ENCODE data around the gene RMDN2. TPM values are rescaled to one million over a fixed set of nuclear protein-coding genes. Genes with fewer than 3 reads are reported as not detected.

Gene RMDN2
- total RNA-seq, 3 donors from 2014 or later: 9.8 to 14.4 (median 11.5) TPM

GRCh38 chr2:37971971-37972370 is 46.9 kb downstream of the RMDN2 start:
- DNase-seq (ENCODE audit: low spot score in 2 of 2): no peak
- H3K4me3 ChIP-seq: no peak overlapping the region
- TF ChIP-seq POLR2AphosphoS5 (IDR thresholded peaks at IDR 0.05) (no peak), POLR2A (IDR thresholded peaks at IDR 0.05) (no peak), CTCF (IDR thresholded peaks at IDR 0.05) (no peak)
- no peaks in the 10 kb centered on the region for H3K4me1 ChIP-seq
- no peaks in the 10 kb centered on the region for H3K36me3 ChIP-seq
- H3K27ac ChIP-seq: no peak overlapping the region
- intact Hi-C loops (cut with DNase I; ENCODE audit: low total_unique reads): no loop called here
- no peaks in the 10 kb centered on the region for H3K27me3 ChIP-seq
- H3K9me3 ChIP-seq: no peaks in the 10 kb centered on the region

DNA sequence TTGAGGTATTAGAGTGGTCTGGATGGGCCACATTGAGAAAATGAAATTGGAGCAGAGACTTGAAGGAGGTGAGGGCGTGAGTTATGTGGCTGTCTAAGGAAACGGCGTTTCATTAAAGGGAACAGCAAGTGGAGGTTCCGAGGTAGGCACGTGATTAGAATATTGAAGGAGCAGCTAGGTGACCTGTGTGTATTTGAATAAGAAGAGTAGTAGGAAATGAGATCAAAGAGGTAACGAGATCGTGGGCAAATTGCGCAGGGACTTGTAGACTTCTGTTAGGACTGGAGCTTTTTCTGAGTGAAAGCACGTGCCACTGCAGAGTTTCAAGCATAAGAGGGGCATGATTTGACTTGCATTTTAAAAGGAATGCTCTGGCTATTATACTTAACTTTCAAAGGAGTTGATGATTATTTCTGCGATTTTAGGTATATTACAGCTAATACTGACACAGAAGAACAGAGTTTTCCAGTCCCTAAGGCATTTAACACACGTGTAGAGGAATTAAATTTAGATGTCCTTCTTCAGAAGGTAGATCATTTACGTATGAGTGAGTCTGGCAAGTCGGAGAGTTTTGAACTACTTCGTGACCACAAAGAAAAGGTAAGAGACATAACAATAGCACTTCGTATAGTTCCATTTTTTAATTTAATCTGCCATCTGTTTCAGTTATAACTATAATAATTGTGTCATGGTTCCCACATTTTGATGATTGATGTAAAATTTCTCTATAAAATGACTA is 48.7 kb downstream of the RMDN2 start:
- H3K4me1 ChIP-seq: no peaks in the 10 kb centered on the region
- no peaks in the 10 kb centered on the region for H3K9me3 ChIP-seq
- no peaks in the 10 kb centered on the region for H3K27me3 ChIP-seq
- peak overlapping the region in 2 of 3 donors; percentile 27 to 29 for H3K4me3 ChIP-seq
- intact Hi-C loops (cut with DNase I; ENCODE audit: low total_unique reads): no loop called here
- no peak for DNase-seq (ENCODE audit: low spot score in 2 of 2)
- no peaks in the 10 kb centered on the region for H3K36me3 ChIP-seq
- no peak overlapping the region for H3K27ac ChIP-seq
- TF ChIP-seq POLR2AphosphoS5 (IDR thresholded peaks at IDR 0.05): no peak
- TF ChIP-seq CTCF (IDR thresholded peaks at IDR 0.05): no peak
- TF ChIP-seq POLR2A (IDR thresholded peaks at IDR 0.05): no peak

DNA sequence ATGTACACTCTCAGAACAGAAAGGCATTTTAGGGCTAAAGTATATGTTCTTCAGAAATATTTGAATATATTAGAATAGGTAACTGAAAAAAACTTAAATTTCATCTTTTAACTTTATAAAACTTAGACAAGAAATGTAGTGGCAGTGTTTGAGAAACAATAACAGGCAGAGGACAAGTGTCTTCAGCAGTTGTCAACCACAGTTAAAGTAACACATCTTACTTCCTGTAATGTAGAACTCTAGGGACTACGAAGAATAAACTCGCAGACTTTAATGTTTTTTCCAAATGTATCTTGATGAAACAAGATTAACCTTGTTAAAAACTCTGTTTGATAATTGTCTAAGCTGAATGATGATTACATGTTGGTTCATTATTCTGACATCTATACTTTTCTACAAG is 50.7 kb downstream of the RMDN2 start:
- Histone ChIP-seq H3K4me1 (no peaks in the 10 kb centered on the region), H3K27ac (no peak overlapping the region), H3K27me3 (no peaks in the 10 kb centered on the region), H3K36me3 (no peaks in the 10 kb centered on the region), H3K9me3 (no peaks in the 10 kb centered on the region), H3K4me3 (no peak overlapping the region)
- no peak for DNase-seq (ENCODE audit: low spot score in 2 of 2)
- intact Hi-C loops (cut with DNase I; ENCODE audit: low total_unique reads): no loop called here
- TF ChIP-seq POLR2A (IDR thresholded peaks at IDR 0.05): no peak
- no peak for TF ChIP-seq CTCF (IDR thresholded peaks at IDR 0.05)
- TF ChIP-seq POLR2AphosphoS5 (IDR thresholded peaks at IDR 0.05): no peak

GRCh38 chr2:37976411-37976810 is 51.3 kb downstream of the RMDN2 start:
- no peaks in the 10 kb centered on the region for H3K36me3 ChIP-seq
- intact Hi-C loops (cut with DNase I; ENCODE audit: low total_unique reads): no loop called here
- H3K9me3 ChIP-seq: no peaks in the 10 kb centered on the region
- no peaks in the 10 kb centered on the region for H3K4me1 ChIP-seq
- no peak overlapping the region for H3K4me3 ChIP-seq
- TF ChIP-seq POLR2A (IDR thresholded peaks at IDR 0.05) (no peak), POLR2AphosphoS5 (IDR thresholded peaks at IDR 0.05) (no peak), CTCF (IDR thresholded peaks at IDR 0.05) (no peak)
- H3K27me3 ChIP-seq: no peaks in the 10 kb centered on the region
- no peak for DNase-seq (ENCODE audit: low spot score in 2 of 2)
- no peak overlapping the region for H3K27ac ChIP-seq

GRCh38 chr2:37982147-37982582 is 57.1 kb downstream of the RMDN2 start:
- TF ChIP-seq POLR2A (IDR thresholded peaks at IDR 0.05): no peak
- TF ChIP-seq CTCF (IDR thresholded peaks at IDR 0.05): peak; percentile 82 to 90 (median 89)
- TF ChIP-seq POLR2AphosphoS5 (IDR thresholded peaks at IDR 0.05): no peak
- H3K4me1 ChIP-seq: no peaks in the 10 kb centered on the region
- H3K27me3 ChIP-seq: no peaks in the 10 kb centered on the region
- H3K9me3 ChIP-seq: no peaks in the 10 kb centered on the region
- H3K36me3 ChIP-seq: no peaks in the 10 kb centered on the region
- peak overlapping the region in 2 of 3 donors; percentile 32 to 54 for H3K4me3 ChIP-seq
- H3K27ac ChIP-seq: no peak overlapping the region
- DNase-seq (ENCODE audit: low spot score in 2 of 2): peak; percentile 48 to 74
- intact Hi-C loops (cut with DNase I; ENCODE audit: low total_unique reads): no loop called here

Measured in breast epithelium (tissue), 4 donors.